Kidney (tissue), 14 donors: ENCODE data around the gene SCFD2. TPM values are rescaled to one million over a fixed set of nuclear protein-coding genes. Genes with fewer than 3 reads are reported as not detected.

Experiments used
- DNase-seq, 5 donors: peaks; one replicate each; pipeline ENCODE4 v3.0.0-alpha.2; 2013 to 2020
- FAIRE-seq: peaks from 2 replicates; lab custom pipeline; 2012; peaks lifted over from hg19 to GRCh38; lab: Jason Lieb, UNC
- H3K27ac ChIP-seq, 2 donors: one replicate each; pipeline ENCODE4 v1.7.0; 2013; ENCODE audit warnings: low read depth in 2 of 2, low read length in 2 of 2, inconsistent platforms in 1 of 2
- H3K27me3 ChIP-seq: one replicate; pipeline ENCODE4 v1.7.1; 2013; ENCODE audit warnings: low read length, inconsistent platforms; ENCODE audit not compliant: control insufficient read depth, insufficient read depth
- H3K36me3 ChIP-seq, 3 donors: one replicate each; pipeline versions ENCODE4 v1.7.0 to v1.7.1; 2013; ENCODE audit warnings: low read length in 3 of 3, control low read depth in 1 of 3, inconsistent platforms in 1 of 3; ENCODE audit not compliant: insufficient read depth in 3 of 3, control insufficient read depth in 2 of 3
- H3K4me1 ChIP-seq, 3 donors: one replicate each; pipeline versions ENCODE4 v1.7.0 to v1.7.1; 2013; ENCODE audit warnings: low read length in 3 of 3, inconsistent platforms in 1 of 3, low read depth in 1 of 3; ENCODE audit not compliant: control insufficient read depth in 2 of 3, insufficient read depth in 2 of 3
- H3K4me3 ChIP-seq, 3 donors: one replicate each; pipeline versions ENCODE4 v1.7.0 to v1.8.1; 2013; ENCODE audit warnings: low read length in 3 of 3, control low read depth in 1 of 3, inconsistent platforms in 1 of 3
- H3K9ac ChIP-seq, 3 donors: one replicate each; pipeline versions ENCODE4 v1.7.0 to v1.7.1; 2013; ENCODE audit warnings: low read length in 3 of 3, control low read depth in 1 of 3, inconsistent platforms in 1 of 3
- H3K9me3 ChIP-seq, 3 donors: one replicate each; pipeline versions ENCODE4 v1.7.0 to v1.7.1; 2013; ENCODE audit warnings: low read length in 3 of 3, control low read depth in 1 of 3, inconsistent platforms in 1 of 3; ENCODE audit not compliant: control insufficient read depth in 2 of 3, insufficient read depth in 1 of 3
- intact Hi-C: fragments of 100-400 bp; cut with DNase I; formaldehyde crosslinking; loops from one replicate; pipeline ENCODE4 v1.11.1; 2022
- polyA plus RNA-seq: library from polyadenylated mRNA; stranded (reverse); fragments of 350-450 nt; fragmentation: Illumina TruSeq; extraction: RNeasy Lipid Tissue Mini Kit (QIAGEN cat#74804); gene quantifications from one replicate; pipeline ENCODE4 v1.2.3, GENCODE V29; 2014; ENCODE audit warnings: low read depth, low replicate concordance; ENCODE audit not compliant: insufficient read depth
- total RNA-seq: library from RNA; stranded (reverse); fragmentation: NEBNext Ultra II Directional; extraction: Animal tissue kit (Norgen Biotek cat#: 25700); gene quantifications from one replicate; pipeline ENCODE4 v1.2.1, GENCODE V29; 2021
- TF ChIP-seq, protein P1 (sequence below): IDR thresholded peaks from 3 replicates; pipeline ENCODE4 v1.5.1; 2012; ENCODE audit warnings: mild to moderate bottlenecking, moderate library complexity, borderline replicate concordance; ENCODE audit not compliant: insufficient read depth; ENCODE audit errors: extremely low read depth
- donor health status: control.
- donor health status: control.
- donor health status: control.
- donor health status: control.
- donor health status: control.
- donor health status: DM: yes; HTN: yes; CAD: no.
- donor health status: Normal renal cell carcinoma (clear cell type).

Gene SCFD2
- total and polyA plus RNA-seq, 2 donors from 2014 or later, result 6.1 to 20.8 TPM

DNA sequence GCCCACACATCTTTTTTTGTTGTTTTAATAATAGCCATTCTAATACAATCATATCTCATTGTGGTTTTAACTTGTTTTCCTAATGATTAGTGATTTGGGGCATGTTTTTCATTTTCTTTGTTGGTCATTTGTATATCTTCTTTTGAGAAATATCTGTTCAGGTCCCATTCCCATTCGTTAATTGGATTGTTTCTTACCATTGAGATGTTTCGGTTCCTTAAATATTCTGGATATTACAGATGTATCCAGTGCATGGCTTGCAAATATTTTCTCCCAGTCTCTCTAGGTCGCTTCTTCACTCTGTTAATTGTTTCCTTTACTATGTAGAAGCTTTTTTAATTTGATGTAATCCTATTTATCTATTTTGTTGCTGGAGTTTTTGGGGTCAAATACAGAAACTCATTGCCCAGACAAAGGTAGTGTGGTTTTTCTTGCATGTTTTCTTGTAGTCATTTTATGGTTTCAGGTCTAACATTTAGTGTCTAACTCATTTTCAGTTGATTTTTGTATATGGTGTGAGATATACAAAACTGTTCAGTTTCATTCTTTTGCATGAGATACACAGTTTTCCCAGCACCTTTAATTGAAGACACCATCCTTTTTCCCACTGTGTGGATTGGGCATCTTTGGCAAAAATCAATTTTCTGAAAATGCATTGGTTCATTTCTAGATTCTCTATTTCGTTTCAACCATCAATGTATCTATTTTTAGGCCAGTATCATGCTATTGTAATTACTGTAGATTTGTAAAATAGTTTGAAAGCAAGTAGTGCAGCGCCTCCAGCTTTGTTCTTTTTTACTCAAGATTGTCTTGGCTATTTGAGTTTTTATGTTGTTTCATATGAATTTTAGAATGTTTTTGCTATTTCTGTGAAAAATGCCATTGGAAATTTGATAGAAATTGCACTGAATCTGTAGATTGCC, 195.9 kb downstream of the SCFD2 start:
- intact Hi-C loops, result no loop called here
- FAIRE-seq, result no peak
- no peaks in the 10 kb centered on the region for H3K27me3 ChIP-seq
- no peak for DNase-seq
- TF ChIP-seq, protein P1, sequence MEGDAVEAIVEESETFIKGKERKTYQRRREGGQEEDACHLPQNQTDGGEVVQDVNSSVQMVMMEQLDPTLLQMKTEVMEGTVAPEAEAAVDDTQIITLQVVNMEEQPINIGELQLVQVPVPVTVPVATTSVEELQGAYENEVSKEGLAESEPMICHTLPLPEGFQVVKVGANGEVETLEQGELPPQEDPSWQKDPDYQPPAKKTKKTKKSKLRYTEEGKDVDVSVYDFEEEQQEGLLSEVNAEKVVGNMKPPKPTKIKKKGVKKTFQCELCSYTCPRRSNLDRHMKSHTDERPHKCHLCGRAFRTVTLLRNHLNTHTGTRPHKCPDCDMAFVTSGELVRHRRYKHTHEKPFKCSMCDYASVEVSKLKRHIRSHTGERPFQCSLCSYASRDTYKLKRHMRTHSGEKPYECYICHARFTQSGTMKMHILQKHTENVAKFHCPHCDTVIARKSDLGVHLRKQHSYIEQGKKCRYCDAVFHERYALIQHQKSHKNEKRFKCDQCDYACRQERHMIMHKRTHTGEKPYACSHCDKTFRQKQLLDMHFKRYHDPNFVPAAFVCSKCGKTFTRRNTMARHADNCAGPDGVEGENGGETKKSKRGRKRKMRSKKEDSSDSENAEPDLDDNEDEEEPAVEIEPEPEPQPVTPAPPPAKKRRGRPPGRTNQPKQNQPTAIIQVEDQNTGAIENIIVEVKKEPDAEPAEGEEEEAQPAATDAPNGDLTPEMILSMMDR, result no peak
- no peaks in the 10 kb centered on the region for H3K9me3 ChIP-seq
- H3K4me1 ChIP-seq, result no peaks in the 10 kb centered on the region
- no peak overlapping the region for H3K9ac ChIP-seq
- no peak overlapping the region for H3K27ac ChIP-seq
- H3K4me3 ChIP-seq, result no peak overlapping the region
- no peaks in the 10 kb centered on the region for H3K36me3 ChIP-seq

DNA sequence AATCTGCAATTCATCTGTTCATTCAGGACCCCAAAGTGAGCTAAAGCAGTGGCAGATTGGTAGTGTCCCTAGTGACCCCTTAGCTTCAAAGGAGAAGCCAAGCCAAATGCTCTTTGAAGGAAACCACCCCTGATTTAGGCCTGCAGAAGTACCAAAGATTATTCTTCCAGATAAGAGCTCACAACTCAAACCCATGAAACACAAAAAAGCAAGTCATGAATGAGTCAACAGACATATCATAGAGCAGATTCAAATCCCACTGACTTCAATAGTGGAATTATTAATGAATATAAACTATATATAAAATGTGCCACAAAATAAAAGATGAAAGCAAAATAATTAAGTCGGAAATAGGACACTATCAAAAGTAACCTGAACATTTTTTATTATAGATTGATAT, 197.6 kb downstream of the SCFD2 start:
- H3K4me3 ChIP-seq, result no peak overlapping the region
- DNase-seq (no peak), FAIRE-seq (no peak)
- no peaks in the 10 kb centered on the region for H3K36me3 ChIP-seq
- no peaks in the 10 kb centered on the region for H3K4me1 ChIP-seq
- H3K27ac ChIP-seq, result no peak overlapping the region
- TF ChIP-seq, protein P1, result no peak
- no peaks in the 10 kb centered on the region for H3K9me3 ChIP-seq
- no peaks in the 10 kb centered on the region for H3K27me3 ChIP-seq
- intact Hi-C loops, result no loop called here
- H3K9ac ChIP-seq, result no peak overlapping the region

DNA sequence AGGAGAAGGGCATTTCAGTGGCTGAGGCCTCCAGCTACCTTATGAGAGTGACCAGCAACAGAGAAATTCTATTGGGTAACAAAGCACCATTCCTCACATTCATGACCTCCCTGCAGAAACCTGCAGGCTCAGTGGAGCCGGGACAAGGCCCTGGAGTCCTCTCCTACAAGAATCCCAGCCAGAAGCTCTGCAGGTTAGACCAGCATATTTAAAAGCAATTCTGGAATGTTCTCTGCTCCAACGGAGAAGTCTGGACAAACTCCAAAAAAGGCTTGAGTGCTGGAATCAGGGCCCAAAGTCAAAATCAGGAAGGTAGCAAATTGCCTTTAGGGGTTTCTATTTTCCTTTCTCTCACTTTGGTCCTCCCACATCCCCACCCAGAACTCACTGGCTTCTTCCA, 202.9 kb downstream of the SCFD2 start:
- TF ChIP-seq, protein P1, result no peak
- intact Hi-C loops, result no loop called here
- H3K4me3 ChIP-seq, result no peak overlapping the region
- H3K9me3 ChIP-seq, result no peaks in the 10 kb centered on the region
- H3K4me1 ChIP-seq, result no peaks in the 10 kb centered on the region
- FAIRE-seq (no peak), DNase-seq (no peak)
- H3K27me3 ChIP-seq, result no peaks in the 10 kb centered on the region
- no peak overlapping the region for H3K27ac ChIP-seq
- no peaks in the 10 kb centered on the region for H3K36me3 ChIP-seq
- no peak overlapping the region for H3K9ac ChIP-seq
